Stimulated activated CD8-positive, alpha-beta memory T cell treated with anti-CD3 and anti-CD28 coated beads, Interleukin-7, amount 100 ng/mL, for 4 hours (primary cell): ENCODE measurements around the gene FAM47E.
"Not testable (repeated sequence)": the region's sequence is repeated elsewhere in the genome, so short reads cannot be mapped to it uniquely, and the experiment has no call there.

Source experiments
- DNase-seq, 2 donors: peaks; one replicate each; pipeline ENCODE4 v3.0.0-alpha.2; 2020; ENCODE audit warnings: low read depth in 2 of 2

The FAM47E gene

GRCh38 chr4:76267811-76268210, 16.3 kb downstream of the FAM47E start:
- no peak for DNase-seq

- no peak for DNase-seq
These were observed 19.0 kb downstream of the FAM47E start for GRCh38 chr4:76270244-76271175.

GRCh38 chr4:76271248-76271647, 19.7 kb downstream of the FAM47E start:
- no peak for DNase-seq

GRCh38 chr4:76272073-76272472, 20.6 kb downstream of the FAM47E start:
- no peak for DNase-seq

GRCh38 chr4:76272582-76272981, 21.1 kb downstream of the FAM47E start:
- no peak for DNase-seq

GRCh38 chr4:76272999-76273398, 21.5 kb downstream of the FAM47E start:
- DNase-seq = no peak

GRCh38 chr4:76275486-76276124, 24.1 kb downstream of the FAM47E start:
- DNase-seq = no peak

GRCh38 chr4:76276813-76277212, 25.3 kb downstream of the FAM47E start:
- DNase-seq = no peak

GRCh38 chr4:76277667-76278066, 26.1 kb downstream of the FAM47E start:
- no peak for DNase-seq

- DNase-seq = no peak
These were observed 27.1 kb downstream of the FAM47E start for GRCh38 chr4:76278583-76278982.

- peak in 1 of 2 donors; percentile 2 for DNase-seq
These were observed 27.9 kb downstream of the FAM47E start for GRCh38 chr4:76279462-76279861.

- DNase-seq = no peak
These were observed 29.2 kb downstream of the FAM47E start for GRCh38 chr4:76280488-76281441.

GRCh38 chr4:76281594-76281993, 30.1 kb downstream of the FAM47E start:
- not testable (repeated sequence) for DNase-seq

- DNase-seq = no peak
These were observed 31.6 kb downstream of the FAM47E start for GRCh38 chr4:76282941-76283689.

- no peak for DNase-seq
These were observed 32.4 kb downstream of the FAM47E start for GRCh38 chr4:76283900-76284299.

- DNase-seq = not testable (repeated sequence)
These were observed 36.3 kb downstream of the FAM47E start for GRCh38 chr4:76287811-76288210.

- DNase-seq = no peak
These were observed 41.2 kb downstream of the FAM47E start for GRCh38 chr4:76292730-76293129.

GRCh38 chr4:76293772-76294171, 42.3 kb downstream of the FAM47E start:
- no peak for DNase-seq

GRCh38 chr4:76296286-76296820, 44.8 kb downstream of the FAM47E start:
- DNase-seq = no peak

- DNase-seq = no peak
These were observed 46.7 kb downstream of the FAM47E start for GRCh38 chr4:76298227-76298626.

- DNase-seq = no peak
These were observed 48.5 kb downstream of the FAM47E start for GRCh38 chr4:76300012-76300411.
